Measurements from ENCODE around the gene LRRK2. TPM values are rescaled to one million over a fixed set of nuclear protein-coding genes. Genes with fewer than 3 reads are reported as not detected.

The LRRK2 gene
- 9.6 and 13.1 TPM in 2 replicates for total RNA-seq

GRCh38 chr12:40224439-40225291, at the start of gene LRRK2:
Gene LRRK2, plus strand, starts transcription at chr12:40224997. Its CDS starts 135 bp downstream, at chr12:40225132.

Other genes with a start within 250 kb of the LRRK2 start
- 20.4 and 27.2 TPM in 2 replicates for gene SLC2A13, start 118.9 kb upstream of the LRRK2 start, total RNA-seq